Measurements from ENCODE around the gene CDK11B. TPM values are rescaled to one million over a fixed set of nuclear protein-coding genes. Genes with fewer than 3 reads are reported as not detected.

Gene CDK11B
- total and polyA plus RNA-seq, 2 experiments from 2014 or later = 22.4 to 76.7 TPM

GRCh38 chr1:1615256-1616044, 43.4 kb downstream of the CDK11B start, which contains the start of gene MIB2:
MIB2 (plus strand) TSS chr1:1615500; CDS start chr1:1623453, 7,953 bp downstream.
- Histone ChIP-seq H3K27ac (ENCODE audit: low read depth) (peak within 1 kb of the TSS; percentile 98), H4K20me1 (replicated peaks; ENCODE audit: insufficient read depth) (peaks cover 11% of the 10 kb centered on the region), H2AFZ (0 out of 2 replicates have a peak within 1 kb of the TSS, but pooled peaks have one; percentile 77), H3F3A (replicated peaks; ENCODE audit: low read depth) (peaks cover 7% of the 10 kb centered on the region; the same call in 1 of the 2 replicates), H3K4me3 (peak within 1 kb of the TSS; percentile 96), H3K4me1 (ENCODE audit: insufficient read depth) (peaks cover 6% of the 10 kb centered on the region; the same call in 1 of the 2 replicates), H3K79me2 (replicated peaks; ENCODE audit: insufficient read depth) (peaks cover 16% of the 10 kb centered on the region; the same call in 1 of the 2 replicates), H3K4me2 (peak within 1 kb of the TSS; percentile 90), H3K9me2 (ENCODE audit: insufficient read depth) (no peaks in the 10 kb centered on the region), H3K36me3 (ENCODE audit: insufficient read depth) (no peaks in the 10 kb centered on the region), H3K27me3 (ENCODE audit: insufficient read depth) (no peaks in the 10 kb centered on the region)
- TF ChIP-seq POLR2AphosphoS5 (IDR thresholded peaks at IDR 0.05; ENCODE audit: low read depth) = peak; percentile 90
- no peak for TF ChIP-seq EZH2 (IDR thresholded peaks at IDR 0.05; ENCODE audit: low read depth, unreplicated experiment)
- no peak for TF ChIP-seq ZNF114 (CRISPR knock-in tag; IDR thresholded peaks at IDR 0.05)
- no peak for TF ChIP-seq ZNF462 (CRISPR knock-in tag; IDR thresholded peaks at IDR 0.05)
- TF ChIP-seq CREB1 (CRISPR knock-in tag; IDR thresholded peaks at IDR 0.05; ENCODE audit: low read depth) = peak; percentile 98
- no peak for TF ChIP-seq NANOG (IDR thresholded peaks at IDR 0.05; ENCODE audit: borderline replicate concordance)
- TF ChIP-seq REST (IDR thresholded peaks at IDR 0.05; ENCODE audit: unreplicated experiment) = no peak
- TF ChIP-seq JUNB (IDR thresholded peaks at IDR 0.05; ENCODE audit: unreplicated experiment) = no peak
- peak; percentile 67 for TF ChIP-seq ETS1 (IDR thresholded peaks at IDR 0.05)
- no peak for TF ChIP-seq EZH2phosphoT487 (IDR thresholded peaks at IDR 0.05; ENCODE audit: unreplicated experiment)
- Mint-ChIP-seq H3K4me3 (peak within 1 kb of the TSS; percentile 95), H3K36me3 (ENCODE audit: low read depth) (peaks cover 2% of the 10 kb centered on the region; the same call in 2 of the 3 replicates), H3K27ac (peak within 1 kb of the TSS; percentile 91), H3K27me3 (ENCODE audit: insufficient read depth, low read depth, poor library complexity) (peaks cover 18% of the 10 kb centered on the region), H3K4me1 (peaks cover 16% of the 10 kb centered on the region), H3K9me3 (no peaks in the 10 kb centered on the region)
- peak; percentile 82 for ATAC-seq
- DNase-seq (ENCODE audit: low spot score) = peak; percentile 99
